Thoracic aorta (tissue), 2 donors: Measurements from ENCODE around the gene TMEM183A. TPM values are rescaled to one million over a fixed set of nuclear protein-coding genes. Genes with fewer than 3 reads are reported as not detected.
"Not testable (repeated sequence)": the region's sequence is repeated elsewhere in the genome, so short reads cannot be mapped to it uniquely, and the experiment has no call there.

Experiments
- ATAC-seq: fragments of 150-250 bp; one replicate; pipeline ENCODE4 v1.8.0; 2017; ENCODE audit warnings: low read depth; ENCODE audit not compliant: insufficient number of reproducible peaks, low FRiP score
- DNase-seq: peaks from one replicate; pipeline ENCODE4 v3.0.0-alpha.2; 2020; ENCODE audit warnings: low spot score
- H3K27ac ChIP-seq, 2 donors: fragments of 200-600 bp; sonication (generic); 1 replicate in 1 of 2; 2 replicates in 1 of 2; pipeline ENCODE4 v1.5.1; 2016; ENCODE audit warnings: mild to moderate bottlenecking in 2 of 2, moderate library complexity in 2 of 2
- H3K27me3 ChIP-seq: fragments of 200-600 bp; sonication (generic); replicated peaks from 2 replicates; pipeline ENCODE4 v1.6.0; 2016; ENCODE audit warnings: mild to moderate bottlenecking; ENCODE audit not compliant: insufficient read depth
- H3K36me3 ChIP-seq: fragments of 200-600 bp; sonication (generic); one replicate; pipeline ENCODE4 v1.5.1; 2016
- H3K4me1 ChIP-seq, 2 donors: fragments of 200-600 bp; sonication (generic); 1 replicate in 1 of 2; 2 replicates in 1 of 2; pipeline versions ENCODE4 v1.5.1 to v1.6.0; 2016; ENCODE audit warnings: low read depth in 2 of 2, mild to moderate bottlenecking in 1 of 2; ENCODE audit not compliant: control insufficient read depth in 1 of 2
- H3K4me3 ChIP-seq: fragments of 200-600 bp; sonication (generic); 2 replicates; pipeline ENCODE4 v1.5.1; 2016; ENCODE audit warnings: mild to moderate bottlenecking
- H3K9me3 ChIP-seq: fragments of 200-600 bp; sonication (generic); 2 replicates; pipeline ENCODE4 v1.5.1; 2016
- CTCF ChIP-seq: fragments of 200-600 bp; sonication (generic); IDR thresholded peaks from one replicate; pipeline ENCODE4 v1.5.1; 2019; ENCODE audit warnings: antibody characterized with exemption
- total RNA-seq, 2 donors: library from RNA; depleted of rRNA; stranded (reverse); fragments of >200 nt; gene quantifications; one replicate each; pipeline versions ENCODE4 v1.1.0 to v1.2.3, GENCODE V29; 2016

TMEM183A gene
- total RNA-seq, 2 donors from 2014 or later = 54.3 to 72.6 TPM

- TF ChIP-seq CTCF = no peak
- ATAC-seq = no peak
- no peaks in the 10 kb centered on the region for H3K27me3 ChIP-seq
- H3K9me3 ChIP-seq = no peaks in the 10 kb centered on the region
- H3K36me3 ChIP-seq = no peaks in the 10 kb centered on the region
- DNase-seq = no peak
- H3K4me1 ChIP-seq = no peaks in the 10 kb centered on the region
- H3K4me3 ChIP-seq = no peak overlapping the region
- H3K27ac ChIP-seq = no peak overlapping the region
These were observed 30.5 kb upstream of the TMEM183A start for GRCh38 chr1:202976633-202977032.

- no peak for TF ChIP-seq CTCF
- ATAC-seq = no peak
- Histone ChIP-seq H3K27ac (no peak overlapping the region), H3K27me3 (no peaks in the 10 kb centered on the region), H3K36me3 (no peaks in the 10 kb centered on the region), H3K9me3 (no peaks in the 10 kb centered on the region), H3K4me1 (no peaks in the 10 kb centered on the region), H3K4me3 (no peak overlapping the region)
- no peak for DNase-seq
These were observed 27.7 kb upstream of the TMEM183A start for GRCh38 chr1:202979459-202979858.

- ATAC-seq (no peak), DNase-seq (no peak)
- Histone ChIP-seq H3K4me3 (no peak overlapping the region), H3K4me1 (no peaks in the 10 kb centered on the region), H3K27me3 (no peaks in the 10 kb centered on the region), H3K9me3 (no peaks in the 10 kb centered on the region), H3K36me3 (no peaks in the 10 kb centered on the region), H3K27ac (no peak overlapping the region)
- no peak for TF ChIP-seq CTCF
These were observed 25.2 kb upstream of the TMEM183A start for GRCh38 chr1:202981939-202982338.

DNA sequence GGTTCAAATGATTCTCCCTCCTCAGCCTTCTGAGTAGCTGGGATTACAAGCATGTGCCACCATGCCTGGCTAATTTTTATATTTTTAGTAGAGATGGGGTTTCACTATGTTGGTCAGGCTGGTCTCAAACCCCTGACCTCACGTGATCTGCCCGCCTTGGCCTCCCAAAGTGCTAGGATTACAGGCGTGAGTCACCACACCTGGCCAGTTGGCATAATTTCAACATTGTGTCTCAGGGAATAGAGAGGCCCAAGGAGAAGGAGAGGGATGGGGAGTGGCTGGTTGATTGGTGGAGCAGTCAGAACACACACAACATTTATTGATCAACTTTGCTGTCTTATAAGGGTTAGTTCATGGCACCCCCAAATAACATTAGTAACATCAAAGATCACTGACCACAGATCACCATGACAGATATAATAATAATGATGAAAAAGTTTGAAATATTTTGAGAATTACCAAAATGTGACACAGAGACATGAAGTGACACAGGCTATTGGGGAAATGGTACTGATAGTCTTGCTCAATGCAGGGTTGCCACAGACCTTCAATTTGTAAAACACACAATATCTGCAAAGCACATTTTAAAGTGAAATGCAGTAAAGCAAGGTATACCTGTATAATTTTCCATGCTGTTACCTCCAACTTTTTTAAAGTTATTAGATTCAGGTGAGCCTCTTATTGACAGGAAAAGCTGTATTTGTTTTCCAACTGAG lies 24.3 kb upstream of the TMEM183A start:
- H3K9me3 ChIP-seq = no peaks in the 10 kb centered on the region
- no peaks in the 10 kb centered on the region for H3K27me3 ChIP-seq

GRCh38 chr1:202986120-202986519 lies 21.1 kb upstream of the TMEM183A start:
- DNase-seq, H3K27me3 ChIP-seq, H3K27ac ChIP-seq, H3K36me3 ChIP-seq, H3K4me1 ChIP-seq, H3K9me3 ChIP-seq, ATAC-seq, H3K4me3 ChIP-seq: not testable (repeated sequence)

More for the DNA sequence above, 24.3 kb upstream of the TMEM183A start:
- Histone ChIP-seq H3K4me1 (no peaks in the 10 kb centered on the region), H3K27ac (no peak overlapping the region), H3K36me3 (no peaks in the 10 kb centered on the region), H3K4me3 (no peak overlapping the region)
- ATAC-seq (no peak), DNase-seq (no peak)
- no peak for TF ChIP-seq CTCF

DNA sequence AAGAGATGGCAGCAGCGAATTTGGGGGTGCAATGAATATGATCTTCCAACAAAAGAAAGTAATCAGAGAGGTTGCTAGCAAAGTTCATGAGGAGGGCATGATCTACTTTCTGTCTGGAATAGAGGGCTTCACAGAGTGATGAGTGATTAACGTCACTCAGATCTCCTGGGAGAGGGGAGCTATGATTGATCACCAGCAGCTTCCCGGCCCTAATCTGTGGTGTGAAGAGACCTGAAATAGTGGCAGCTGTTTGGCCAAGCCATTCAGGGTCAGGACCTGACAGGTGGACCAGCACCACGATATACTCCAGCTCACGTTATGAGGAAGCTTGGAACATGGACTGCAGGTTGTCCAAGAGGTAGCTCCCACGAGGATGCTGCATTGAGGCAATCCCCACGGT lies 19.9 kb upstream of the TMEM183A start:
- H3K27ac ChIP-seq = no peak overlapping the region
- H3K4me3 ChIP-seq = no peak overlapping the region
- TF ChIP-seq CTCF = no peak
- H3K36me3 ChIP-seq = no peaks in the 10 kb centered on the region
- ATAC-seq (no peak), DNase-seq (no peak)
- H3K4me1 ChIP-seq = no peaks in the 10 kb centered on the region
- no peaks in the 10 kb centered on the region for H3K27me3 ChIP-seq
- H3K9me3 ChIP-seq = no peaks in the 10 kb centered on the region
